Fibroblast of peridontal ligament (primary cell): ENCODE data around the gene NELFA.
"Not testable (repeated sequence)": the region's sequence is repeated elsewhere in the genome, so short reads cannot be mapped to it uniquely, and the experiment has no call there.

Experiments used
- DNase-seq: peaks from one replicate; pipeline ENCODE4 v3.0.0-alpha.2; 2010; ENCODE audit errors: extremely low read depth

NELFA gene

DNA sequence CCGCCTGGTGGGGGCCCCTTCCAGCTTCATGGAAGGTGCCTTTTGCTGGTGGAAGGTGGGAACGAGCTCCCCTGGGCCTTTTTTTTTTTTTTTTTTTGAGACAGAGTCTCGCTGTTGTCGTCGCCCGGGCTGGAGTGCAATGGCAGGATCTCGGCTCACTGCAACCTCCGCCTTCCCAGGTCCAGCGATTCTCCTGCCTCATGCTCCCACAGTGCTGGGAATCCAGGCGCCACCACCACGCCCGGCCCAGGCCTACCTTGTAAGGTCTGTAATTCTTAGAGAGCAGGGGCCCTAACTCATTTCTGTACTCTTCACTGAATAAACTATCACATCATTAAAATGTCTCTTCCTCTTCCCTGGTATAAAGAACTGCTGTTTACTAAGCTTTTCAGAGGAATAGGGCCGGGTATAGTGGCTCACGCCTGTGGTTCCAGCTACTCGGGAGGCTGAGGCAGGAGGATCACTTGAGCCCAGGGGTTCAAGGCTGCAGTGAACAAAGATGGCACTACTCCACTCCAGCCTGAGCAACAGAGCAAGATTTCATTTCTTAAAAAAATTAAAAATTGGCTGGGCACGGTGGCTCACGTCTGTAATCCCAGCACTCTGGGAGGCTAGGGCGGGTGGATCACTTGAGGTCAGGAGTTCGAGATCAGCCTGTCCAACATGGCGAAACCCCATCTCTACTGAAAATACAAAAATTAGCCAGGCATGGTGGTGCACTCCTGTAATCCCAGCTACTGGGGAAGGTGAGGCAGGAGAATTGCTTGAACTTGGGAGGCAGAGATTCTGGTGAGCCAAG is 14.9 kb downstream of the NELFA start:
- not testable (repeated sequence) for DNase-seq

DNA sequence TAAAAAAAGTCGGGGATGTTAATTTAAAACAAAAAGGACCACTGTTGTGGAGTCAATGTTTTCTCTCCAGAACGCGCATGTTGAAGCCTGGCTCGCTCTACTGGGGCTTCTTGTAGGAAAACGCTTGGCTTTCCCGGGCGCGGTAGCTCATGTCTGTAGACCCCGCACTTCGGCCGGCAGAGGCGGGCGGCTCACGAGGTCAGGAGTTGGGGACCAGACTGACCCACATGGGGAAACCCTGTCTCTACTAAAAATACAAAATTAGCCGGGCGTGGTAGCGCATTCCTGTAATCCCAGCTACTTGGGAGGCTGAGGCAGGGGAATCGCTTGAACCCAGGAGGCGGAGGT is 15.6 kb downstream of the NELFA start:
- DNase-seq, result no peak

DNA sequence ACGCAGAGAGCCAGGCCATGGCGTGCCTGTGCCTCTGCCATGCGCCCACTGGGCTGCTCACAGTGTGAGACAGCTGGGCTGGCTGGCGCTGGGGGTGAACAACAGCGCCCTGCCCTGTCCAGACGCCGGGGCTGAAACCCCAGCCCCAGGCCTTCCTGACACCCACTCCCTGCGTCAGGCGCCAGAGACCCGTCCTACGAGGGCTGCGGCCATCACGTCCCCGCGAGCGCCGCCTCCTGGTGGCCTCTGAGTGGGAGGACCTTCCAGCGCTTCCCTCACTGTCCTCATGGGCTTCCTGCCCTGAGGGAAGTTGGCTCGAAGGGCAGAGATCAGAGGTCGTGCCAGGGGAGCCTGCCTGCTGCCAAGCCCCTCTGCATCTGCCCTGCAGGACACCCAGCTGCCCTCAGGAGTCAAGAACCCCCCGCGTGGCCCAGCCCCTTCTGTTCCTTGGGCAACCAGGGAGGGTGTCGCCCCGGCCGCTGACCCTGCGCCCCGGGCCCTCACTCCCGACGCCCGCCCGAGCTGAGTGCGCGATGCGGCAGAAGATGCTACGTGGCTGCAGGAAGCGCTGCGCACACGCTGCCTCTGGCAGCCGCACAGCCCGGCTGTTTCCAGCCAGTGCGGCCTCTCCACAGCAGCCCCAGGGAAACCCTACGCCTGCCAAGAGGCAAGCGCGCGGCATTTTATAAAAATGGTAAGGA is 16.2 kb downstream of the NELFA start:
- no peak for DNase-seq

- DNase-seq, result no peak
Observed at GRCh38 chr4:1991596-1992434, 17.0 kb downstream of the NELFA start.

GRCh38 chr4:1991087-1991486 is 17.7 kb downstream of the NELFA start:
- DNase-seq, result no peak

DNA sequence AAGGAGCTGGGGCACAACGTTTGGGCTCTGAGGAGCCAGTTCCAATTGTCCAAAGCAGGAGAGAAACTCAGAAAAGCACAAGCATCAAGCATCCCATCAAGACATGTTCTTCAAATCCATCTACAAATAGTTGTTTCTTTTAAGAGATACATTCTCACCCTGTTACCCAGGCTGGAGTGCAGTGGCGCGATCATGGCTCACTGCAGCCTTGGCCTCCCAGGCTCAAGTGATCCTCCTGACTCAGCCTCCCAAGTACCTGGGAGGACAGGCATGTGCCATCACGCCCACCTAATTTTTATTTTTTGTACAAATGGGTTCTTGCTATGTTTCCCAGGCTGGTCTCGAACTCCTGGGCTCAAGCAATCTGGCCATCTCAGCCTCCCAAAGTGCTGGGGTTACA is 18.1 kb downstream of the NELFA start:
- no peak for DNase-seq

- no peak for DNase-seq
Observed at GRCh38 chr4:1990348-1990645, 18.5 kb downstream of the NELFA start.

- no peak for DNase-seq
Observed at GRCh38 chr4:1989533-1990347, 19.0 kb downstream of the NELFA start.

- DNase-seq, result no peak
Observed at GRCh38 chr4:1988327-1988724, 20.4 kb downstream of the NELFA start.

GRCh38 chr4:1987721-1988326 is 20.9 kb downstream of the NELFA start:
- DNase-seq, result no peak

DNA sequence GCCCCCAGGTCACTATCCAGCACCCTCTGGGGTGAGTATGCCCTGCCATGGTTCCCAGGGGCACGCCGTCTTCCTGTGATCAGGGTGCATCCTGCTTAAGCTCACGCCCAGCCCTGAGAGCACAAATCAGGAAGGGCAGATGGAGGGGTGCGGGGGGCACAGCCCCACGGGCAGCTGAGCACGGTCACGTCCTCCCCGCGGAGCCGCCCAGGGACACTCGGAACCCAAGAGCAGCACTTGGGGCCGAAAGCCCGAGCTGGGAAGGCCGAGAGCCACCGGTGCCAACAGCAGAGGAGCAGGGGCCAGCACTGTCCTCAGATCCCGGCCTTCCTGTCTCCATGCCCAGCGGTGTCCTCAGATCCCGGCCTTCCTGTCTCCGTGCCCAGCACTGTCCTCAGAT is 21.5 kb downstream of the NELFA start:
- no peak for DNase-seq

DNA sequence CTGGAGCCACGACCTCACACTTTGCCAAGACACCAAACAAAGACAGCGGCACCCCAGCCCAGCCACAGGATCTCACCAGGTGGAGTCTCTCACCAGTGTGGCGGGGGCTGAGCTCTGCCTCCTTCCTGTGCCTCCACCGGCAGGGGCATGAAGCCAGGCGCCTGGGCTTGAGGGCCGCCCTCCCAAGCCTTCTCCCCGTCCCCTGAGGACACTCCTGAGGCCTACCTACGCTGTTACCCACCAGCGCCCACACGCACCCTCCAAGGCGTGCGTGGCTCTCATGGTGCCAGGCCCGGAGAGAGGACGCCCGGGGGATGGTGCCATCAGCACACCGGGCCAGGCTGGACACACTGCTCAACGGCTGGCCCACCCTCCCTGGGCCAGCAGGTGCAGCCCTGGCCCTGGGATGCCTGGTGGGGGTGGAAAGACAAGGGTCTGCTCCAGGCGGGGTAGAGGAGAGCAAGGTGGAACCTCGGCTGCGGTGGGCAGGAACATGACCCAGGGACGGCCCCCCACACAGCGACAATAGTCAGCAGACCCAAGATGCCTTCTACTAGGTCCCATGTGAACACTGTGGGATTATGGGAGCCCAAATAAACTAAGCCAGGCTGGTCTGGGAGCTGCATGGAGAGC is 22.1 kb downstream of the NELFA start:
- no peak for DNase-seq

GRCh38 chr4:1985780-1986577 is 22.8 kb downstream of the NELFA start:
- DNase-seq, result no peak

DNA sequence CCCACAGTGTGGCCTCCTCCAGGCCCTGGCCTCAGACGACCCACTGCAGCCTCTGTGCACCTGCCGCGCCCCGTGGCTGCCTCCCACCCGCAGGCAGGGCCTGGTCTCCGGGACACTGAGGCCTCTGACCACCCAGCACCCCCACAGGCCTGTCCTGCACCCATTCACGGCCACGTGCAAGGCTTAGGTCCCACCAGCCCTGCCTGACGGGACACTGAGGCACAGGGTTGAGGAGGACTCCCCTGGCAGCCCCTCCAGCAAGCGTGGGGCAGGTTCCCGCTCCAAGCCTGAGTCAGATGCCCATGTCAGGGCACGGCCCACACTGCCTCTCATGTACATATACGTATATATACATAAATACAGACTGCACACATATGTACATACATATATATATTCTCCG is 23.5 kb downstream of the NELFA start:
- no peak for DNase-seq

- DNase-seq, result no peak
Observed at GRCh38 chr4:1984406-1985191, 24.2 kb downstream of the NELFA start.

- DNase-seq, result no peak
Observed at GRCh38 chr4:1983846-1984405, 24.8 kb downstream of the NELFA start.

DNA sequence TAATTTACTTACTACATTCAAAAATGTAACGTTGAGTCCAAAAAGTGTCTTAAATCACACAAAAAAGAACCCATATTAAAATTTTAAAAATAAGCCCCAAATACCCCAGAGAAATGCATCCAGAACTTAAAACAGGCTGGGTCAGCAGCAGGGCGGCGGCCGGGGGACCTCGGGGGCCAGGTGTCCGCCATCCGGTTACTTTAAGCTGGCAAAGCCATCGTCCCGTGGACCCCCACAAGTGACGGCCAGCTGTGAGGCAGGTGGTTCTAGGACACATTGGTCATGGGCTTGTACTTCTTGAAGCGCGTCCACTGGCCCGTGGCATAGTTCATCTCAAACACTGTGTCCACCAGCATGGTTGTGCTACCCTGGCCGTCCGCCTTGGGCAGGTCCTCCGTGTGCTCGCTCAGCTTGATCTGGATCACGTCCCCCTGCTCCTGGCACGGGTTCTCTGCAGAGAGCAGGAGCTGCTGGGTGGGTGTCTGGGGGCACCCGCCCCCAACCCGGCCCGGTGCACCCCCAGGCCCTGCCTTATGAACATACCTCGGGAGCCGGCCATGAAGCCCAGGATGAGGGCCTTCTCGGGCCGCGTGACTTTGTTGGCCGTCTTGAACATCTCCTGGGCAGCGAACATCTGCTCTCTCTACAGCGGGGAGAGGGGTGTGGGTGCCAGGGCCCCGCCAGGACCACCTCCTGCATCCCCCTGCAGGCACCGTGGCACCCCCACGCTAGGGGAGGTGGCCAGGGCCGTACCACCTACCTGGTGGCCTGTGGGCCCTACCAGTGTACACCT is 25.5 kb downstream of the NELFA start:
- no peak for DNase-seq
